ENCODE measurements around the gene DBN1. TPM values are rescaled to one million over a fixed set of nuclear protein-coding genes. Genes with fewer than 3 reads are reported as not detected.

The DBN1 gene
- total RNA-seq, 1 donor from 2014 or later: 113 TPM

DNA sequence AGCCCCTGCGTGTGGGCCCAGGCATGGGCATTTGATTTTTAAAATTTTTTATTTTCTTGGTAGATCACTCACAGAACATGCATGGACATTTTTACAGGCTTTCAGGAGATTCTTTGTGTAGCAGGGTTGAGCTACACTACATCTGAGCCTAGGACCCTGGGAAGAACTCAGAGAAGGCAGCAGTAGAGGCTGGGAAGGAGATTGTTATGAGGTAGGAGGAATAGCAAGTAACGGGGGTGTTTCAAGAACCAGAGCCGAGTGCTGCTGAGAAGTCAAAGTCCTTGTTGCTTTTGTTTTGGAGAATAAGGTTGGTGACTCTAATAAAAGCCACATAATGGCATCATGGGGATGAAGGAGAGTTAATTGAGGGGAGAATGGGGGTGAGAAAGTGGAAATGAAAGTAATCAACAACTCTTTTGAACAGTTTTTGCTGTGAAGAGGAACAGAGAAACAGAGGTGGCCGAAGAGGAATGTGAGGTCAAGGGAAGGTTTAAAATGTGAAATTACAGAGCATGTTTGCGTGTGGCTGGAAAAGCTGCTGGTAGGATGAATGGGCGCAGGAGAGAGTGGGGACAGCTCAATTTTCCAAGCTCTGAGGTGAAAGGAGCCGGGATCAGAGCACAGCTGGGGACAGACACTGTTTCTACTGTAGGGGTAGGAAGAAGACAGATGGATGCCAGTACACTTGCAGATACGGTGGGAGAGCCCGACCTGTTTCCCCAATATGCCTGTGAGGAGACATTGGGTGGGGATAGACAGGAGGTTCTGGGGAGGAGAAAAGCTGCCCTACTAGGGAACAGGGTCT is 28.6 kb upstream of the DBN1 start:
- Mint-ChIP-seq H3K4me3 (no peak overlapping the region), H3K27ac (peak overlapping the region; percentile 1), H3K4me1 (peaks cover 43% of the 10 kb centered on the region), H3K27me3 (ENCODE audit: insufficient read depth, low read depth) (peaks cover 15% of the 10 kb centered on the region), H3K9me3 (no peaks in the 10 kb centered on the region), H3K36me3 (no peaks in the 10 kb centered on the region)
- Histone ChIP-seq H3K4me3 (no peak overlapping the region), H3K9ac (no peak overlapping the region), H3K27ac (no peak overlapping the region), H3K4me1 (peaks cover 15% of the 10 kb centered on the region), H4K20me1 (ENCODE audit: low read depth) (no peaks in the 10 kb centered on the region), H3K79me2 (ENCODE audit: low read depth) (no peaks in the 10 kb centered on the region), H3K4me2 (peak overlapping the region; percentile 9), H3K27me3 (peaks cover 21% of the 10 kb centered on the region), H3K36me3 (no peaks in the 10 kb centered on the region), H3K9me3 (ENCODE audit: low read depth) (no peaks in the 10 kb centered on the region), H2AFZ (replicated peaks) (no peak overlapping the region), H3F3A (ENCODE audit: low read depth) (peaks cover 13% of the 10 kb centered on the region)
- no peak for DNase-seq (ENCODE audit: low spot score)
- TF ChIP-seq EZH2 (IDR thresholded peaks at IDR 0.05): no peak
- no peak for TF ChIP-seq CTCF (IDR thresholded peaks at IDR 0.05)
- no peak for TF ChIP-seq EZH2phosphoT487 (IDR thresholded peaks at IDR 0.05)

GRCh38 chr5:177500685-177501522 is 27.5 kb upstream of the DBN1 start:
- Histone ChIP-seq H3F3A (ENCODE audit: low read depth) (peaks cover 21% of the 10 kb centered on the region), H4K20me1 (ENCODE audit: low read depth) (no peaks in the 10 kb centered on the region), H3K4me2 (no peak overlapping the region), H3K79me2 (ENCODE audit: low read depth) (peaks cover 6% of the 10 kb centered on the region), H3K9ac (no peak overlapping the region), H3K4me1 (peaks cover 20% of the 10 kb centered on the region), H3K27me3 (peaks cover 21% of the 10 kb centered on the region), H2AFZ (replicated peaks) (peak overlapping the region; percentile 85), H3K4me3 (no peak overlapping the region), H3K36me3 (no peaks in the 10 kb centered on the region), H3K9me3 (ENCODE audit: low read depth) (no peaks in the 10 kb centered on the region), H3K27ac (no peak overlapping the region)
- Mint-ChIP-seq H3K4me1 (peaks cover 46% of the 10 kb centered on the region), H3K27ac (peak overlapping the region; percentile 95), H3K4me3 (peak overlapping the region; percentile 65), H3K27me3 (ENCODE audit: insufficient read depth, low read depth) (peaks cover 17% of the 10 kb centered on the region), H3K36me3 (no peaks in the 10 kb centered on the region), H3K9me3 (no peaks in the 10 kb centered on the region)
- TF ChIP-seq EZH2 (IDR thresholded peaks at IDR 0.05) (no peak), CTCF (IDR thresholded peaks at IDR 0.05) (peak; percentile 96), EZH2phosphoT487 (IDR thresholded peaks at IDR 0.05) (no peak)
- DNase-seq (ENCODE audit: low spot score): peak; percentile 95

DNA sequence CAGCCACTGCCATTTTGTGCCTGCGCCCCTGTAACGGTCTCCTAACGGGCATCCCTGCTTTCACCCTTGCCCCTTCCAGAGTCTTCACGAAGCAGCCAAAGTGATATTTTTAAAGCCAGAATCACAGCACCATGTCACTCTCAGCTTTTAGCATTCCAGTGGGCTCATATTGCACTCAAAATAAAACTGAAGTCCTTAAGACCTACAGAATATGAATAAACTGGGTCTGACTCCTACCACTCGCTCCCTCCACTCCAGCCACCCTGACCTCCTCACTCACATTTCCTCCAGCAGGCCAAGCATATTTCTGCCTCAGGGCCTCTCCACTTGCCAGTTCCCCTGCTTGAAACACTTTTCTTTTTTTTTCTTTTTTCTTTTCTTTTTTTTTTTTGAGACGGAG is 26.4 kb upstream of the DBN1 start:
- H3K36me3 Mint-ChIP-seq: no peaks in the 10 kb centered on the region
- H3K27me3 ChIP-seq: peaks cover 21% of the 10 kb centered on the region
- H3K36me3 ChIP-seq: no peaks in the 10 kb centered on the region
- peaks cover 28% of the 10 kb centered on the region for H3F3A ChIP-seq (ENCODE audit: low read depth)
- peaks cover 55% of the 10 kb centered on the region for H3K4me1 Mint-ChIP-seq
- peak overlapping the region; percentile 81 for H3K27ac Mint-ChIP-seq
- peak overlapping the region; percentile 14 for H3K4me3 Mint-ChIP-seq
- TF ChIP-seq EZH2 (IDR thresholded peaks at IDR 0.05) (no peak), EZH2phosphoT487 (IDR thresholded peaks at IDR 0.05) (no peak), CTCF (IDR thresholded peaks at IDR 0.05) (no peak)
- no peak for DNase-seq (ENCODE audit: low spot score)
- no peak overlapping the region for H3K4me2 ChIP-seq
- peaks cover 19% of the 10 kb centered on the region for H3K27me3 Mint-ChIP-seq (ENCODE audit: insufficient read depth, low read depth)
- H3K27ac ChIP-seq: no peak overlapping the region
- peaks cover 5% of the 10 kb centered on the region for H4K20me1 ChIP-seq (ENCODE audit: low read depth)
- no peak overlapping the region for H3K9ac ChIP-seq
- no peaks in the 10 kb centered on the region for H3K9me3 Mint-ChIP-seq
- no peak overlapping the region for H2AFZ ChIP-seq (replicated peaks)
- no peak overlapping the region for H3K4me3 ChIP-seq
- H3K79me2 ChIP-seq (ENCODE audit: low read depth): peaks cover 14% of the 10 kb centered on the region
- no peaks in the 10 kb centered on the region for H3K9me3 ChIP-seq (ENCODE audit: low read depth)
- peaks cover 31% of the 10 kb centered on the region for H3K4me1 ChIP-seq
